ENCODE measurements around the gene SOCS2. TPM values are rescaled to one million over a fixed set of nuclear protein-coding genes. Genes with fewer than 3 reads are reported as not detected.
"Not testable (repeated sequence)": the region's sequence is repeated elsewhere in the genome, so short reads cannot be mapped to it uniquely, and the experiment has no call there.

SOCS2 gene
- total RNA-seq, 1 donor from 2014 or later: 72.4 TPM

- DNase-seq (ENCODE audit: low read depth in 2 of 2): peak in 1 of 2 donors; percentile 33
Observed at GRCh38 chr12:93592641-93593406, 20.3 kb downstream of the SOCS2 start.

- DNase-seq (ENCODE audit: low read depth in 2 of 2): peak; percentile 81 to 85
Observed at GRCh38 chr12:93593843-93594242, 21.4 kb downstream of the SOCS2 start.

GRCh38 chr12:93594766-93595311, 22.4 kb downstream of the SOCS2 start:
- peak in 1 of 2 donors; percentile 17 for DNase-seq (ENCODE audit: low read depth in 2 of 2)

GRCh38 chr12:93595351-93595750, 22.9 kb downstream of the SOCS2 start:
- DNase-seq (ENCODE audit: low read depth in 2 of 2): peak in 1 of 2 donors; percentile 11

GRCh38 chr12:93597608-93598007, 25.1 kb downstream of the SOCS2 start:
- peak in 1 of 2 donors; percentile 30 for DNase-seq (ENCODE audit: low read depth in 2 of 2)

GRCh38 chr12:93599192-93599591, 26.7 kb downstream of the SOCS2 start:
- DNase-seq (ENCODE audit: low read depth in 2 of 2): no peak

GRCh38 chr12:93601591-93601990, 29.1 kb downstream of the SOCS2 start:
- DNase-seq (ENCODE audit: low read depth in 2 of 2): no peak

- DNase-seq (ENCODE audit: low read depth in 2 of 2): no peak
Observed at GRCh38 chr12:93602897-93603668, 30.6 kb downstream of the SOCS2 start.

- no peak for DNase-seq (ENCODE audit: low read depth in 2 of 2)
Observed at GRCh38 chr12:93603762-93604161, 31.3 kb downstream of the SOCS2 start.

- DNase-seq (ENCODE audit: low read depth in 2 of 2): no peak
Observed at GRCh38 chr12:93608313-93608712, 35.8 kb downstream of the SOCS2 start.

- no peak for DNase-seq (ENCODE audit: low read depth in 2 of 2)
Observed at GRCh38 chr12:93609281-93610192, 37.1 kb downstream of the SOCS2 start.

GRCh38 chr12:93612776-93613175, 40.3 kb downstream of the SOCS2 start:
- DNase-seq (ENCODE audit: low read depth in 2 of 2): no peak

GRCh38 chr12:93614917-93615596, 42.6 kb downstream of the SOCS2 start:
- peak in 1 of 2 donors; percentile 9 for DNase-seq (ENCODE audit: low read depth in 2 of 2)

GRCh38 chr12:93616584-93617101, 44.2 kb downstream of the SOCS2 start:
- DNase-seq (ENCODE audit: low read depth in 2 of 2): peak in 1 of 2 donors; percentile 73

- no peak for DNase-seq (ENCODE audit: low read depth in 2 of 2)
Observed at GRCh38 chr12:93618891-93619410, 46.5 kb downstream of the SOCS2 start.

- DNase-seq (ENCODE audit: low read depth in 2 of 2): no peak
Observed at GRCh38 chr12:93621986-93622385, 49.5 kb downstream of the SOCS2 start.

- peak in 1 of 2 donors; percentile 72 for DNase-seq (ENCODE audit: low read depth in 2 of 2)
Observed at GRCh38 chr12:93622485-93622884, 50.0 kb downstream of the SOCS2 start.

- peak; percentile 46 to 95 for DNase-seq (ENCODE audit: low read depth in 2 of 2)
Observed at GRCh38 chr12:93624595-93625294, 52.3 kb downstream of the SOCS2 start.

GRCh38 chr12:93625295-93625645, 52.8 kb downstream of the SOCS2 start:
- DNase-seq (ENCODE audit: low read depth in 2 of 2): not testable (repeated sequence)

GRCh38 chr12:93626160-93626559, 53.7 kb downstream of the SOCS2 start:
- no peak for DNase-seq (ENCODE audit: low read depth in 2 of 2)

All from lung microvascular endothelial cell (primary cell).